Measurements from ENCODE around the gene HSPH1.
"Not testable (repeated sequence)": the region's sequence is repeated elsewhere in the genome, so short reads cannot be mapped to it uniquely, and the experiment has no call there.

Gene HSPH1

GRCh38 chr13:31122544-31123260 is 39.0 kb downstream of the HSPH1 start:
- DNase-seq = no peak

- no peak for DNase-seq
Observed at GRCh38 chr13:31122143-31122542, 39.6 kb downstream of the HSPH1 start.

GRCh38 chr13:31121379-31122140 is 40.1 kb downstream of the HSPH1 start:
- DNase-seq = no peak

GRCh38 chr13:31119966-31120700 is 41.6 kb downstream of the HSPH1 start:
- peak; percentile 3 for DNase-seq

GRCh38 chr13:31119526-31119925 is 42.2 kb downstream of the HSPH1 start:
- no peak for DNase-seq

GRCh38 chr13:31116224-31116623 is 45.5 kb downstream of the HSPH1 start:
- no peak for DNase-seq

GRCh38 chr13:31115616-31116015 is 46.1 kb downstream of the HSPH1 start:
- no peak for DNase-seq

GRCh38 chr13:31114641-31115040 is 47.1 kb downstream of the HSPH1 start:
- DNase-seq = no peak

- no peak for DNase-seq
Observed at GRCh38 chr13:31111136-31111535, 50.6 kb downstream of the HSPH1 start.

- DNase-seq = no peak
Observed at GRCh38 chr13:31110617-31111016, 51.1 kb downstream of the HSPH1 start.

GRCh38 chr13:31110169-31110568 is 51.5 kb downstream of the HSPH1 start:
- DNase-seq = no peak

GRCh38 chr13:31107109-31107508 is 54.6 kb downstream of the HSPH1 start:
- DNase-seq = no peak

GRCh38 chr13:31105856-31106255 is 55.8 kb downstream of the HSPH1 start:
- no peak for DNase-seq

- no peak for DNase-seq
Observed at GRCh38 chr13:31105020-31105795, 56.5 kb downstream of the HSPH1 start.

- no peak for DNase-seq
Observed at GRCh38 chr13:31102905-31103304, 58.8 kb downstream of the HSPH1 start.

- DNase-seq = no peak
Observed at GRCh38 chr13:31101472-31102170, 60.1 kb downstream of the HSPH1 start.

- DNase-seq = no peak
Observed at GRCh38 chr13:31100721-31101120, 61.0 kb downstream of the HSPH1 start.

GRCh38 chr13:31097911-31098434 is 63.7 kb downstream of the HSPH1 start:
- not testable (repeated sequence) for DNase-seq

- DNase-seq = no peak
Observed at GRCh38 chr13:31096654-31097302, 64.9 kb downstream of the HSPH1 start.

GRCh38 chr13:31094331-31095015 is 67.2 kb downstream of the HSPH1 start:
- DNase-seq = no peak
